GM12873 (cell line): ENCODE data around the gene UBXN6.

Source experiments
- CTCF ChIP-seq: IDR thresholded peaks from 2 replicates; pipeline ENCODE4 v1.5.1; 2012; ENCODE audit warnings: low read depth, mild to moderate bottlenecking, moderate library complexity, low read length, control low read depth; ENCODE audit not compliant: insufficient read depth; ENCODE audit errors: missing control alignments

The UBXN6 gene

GRCh38 chr19:4457654-4458395, at the start of gene UBXN6:
Gene UBXN6, minus strand, starts transcription at chr19:4457794. Its CDS starts 97 bp downstream, at chr19:4457697.
- TF ChIP-seq CTCF, result no peak

- no peak for TF ChIP-seq CTCF
Measured at GRCh38 chr19:4507150-4507452, 49.5 kb upstream of the UBXN6 start.

- TF ChIP-seq CTCF, result no peak
Measured at GRCh38 chr19:4506449-4507149, 49.0 kb upstream of the UBXN6 start.

- TF ChIP-seq CTCF, result no peak
Measured at GRCh38 chr19:4505570-4506448, 48.2 kb upstream of the UBXN6 start.

- TF ChIP-seq CTCF, result no peak
Measured at GRCh38 chr19:4504891-4505569, 47.4 kb upstream of the UBXN6 start.

- no peak for TF ChIP-seq CTCF
Measured at GRCh38 chr19:4504297-4504701, 46.7 kb upstream of the UBXN6 start.
